SKM-1 treated with dmso at 0.1 percent for 144 hours (cell line): Measurements from ENCODE around the gene PCED1B.

Experiments
- DNase-seq: peaks from one replicate; lab custom pipeline; 2025; ENCODE audit not compliant: unreplicated experiment; lab: John Stamatoyannopoulos, UW

Gene PCED1B

DNA sequence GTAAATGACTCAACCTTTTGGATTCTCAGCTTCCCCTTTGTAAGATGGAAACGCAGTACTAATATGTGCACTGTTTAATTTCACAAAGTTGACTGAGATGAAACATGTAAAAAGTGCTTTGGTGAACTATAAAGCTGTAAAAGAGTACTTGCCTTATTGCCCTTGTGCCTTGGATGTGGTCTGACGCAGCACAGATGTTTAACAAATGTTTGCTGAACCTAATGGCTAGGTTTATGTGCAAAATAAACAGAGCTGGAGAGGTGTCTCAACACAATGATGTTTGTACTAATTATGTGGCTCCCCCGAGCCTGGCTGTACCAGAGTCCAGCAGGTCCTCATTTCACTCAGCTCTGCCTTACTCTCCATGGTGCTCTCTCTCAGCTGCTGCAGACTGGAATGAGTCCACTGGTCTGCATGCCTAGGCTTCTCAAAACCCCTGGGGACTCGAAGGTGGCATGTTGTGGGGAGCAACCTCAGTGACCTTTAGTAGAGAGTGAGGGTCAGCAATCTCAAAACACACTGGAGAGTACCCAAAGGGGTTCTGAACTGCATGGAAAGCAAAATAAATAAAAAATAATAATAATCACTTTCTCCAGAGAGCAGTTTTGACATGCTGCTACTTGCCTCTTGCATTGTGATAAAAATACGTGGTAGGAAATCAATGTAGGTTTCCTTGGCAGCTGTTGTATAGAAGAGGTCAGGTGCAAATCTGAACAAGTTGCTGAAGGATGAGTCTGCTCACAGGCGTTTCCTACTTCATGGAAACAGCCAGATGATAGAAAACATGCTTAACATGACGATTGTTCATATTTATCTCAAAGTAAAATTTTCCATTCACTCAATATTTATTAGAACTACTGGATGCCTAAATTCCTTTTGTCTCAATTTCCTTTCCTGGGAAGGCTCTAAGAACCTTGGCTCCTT, 8.9 kb downstream of the PCED1B start:
- no peak for DNase-seq

DNA sequence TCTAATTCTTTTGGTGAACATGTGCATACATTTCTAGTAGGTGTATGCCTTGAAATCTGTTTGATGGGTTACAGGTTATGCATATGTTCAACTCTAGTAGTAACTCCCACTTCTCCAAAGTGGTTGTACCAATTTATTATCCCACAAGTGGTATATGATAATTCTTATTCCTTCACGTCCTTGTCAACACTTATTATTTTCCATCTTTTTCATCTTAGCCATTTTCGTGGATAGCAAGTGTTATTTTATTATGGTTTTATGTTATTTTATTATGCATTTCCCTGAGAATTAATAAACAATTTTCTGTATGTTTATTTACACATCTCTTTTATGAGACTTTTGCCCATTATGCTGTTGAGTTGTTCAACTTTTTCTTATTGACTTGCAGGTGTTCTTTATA, 11.6 kb downstream of the PCED1B start:
- no peak for DNase-seq

DNA sequence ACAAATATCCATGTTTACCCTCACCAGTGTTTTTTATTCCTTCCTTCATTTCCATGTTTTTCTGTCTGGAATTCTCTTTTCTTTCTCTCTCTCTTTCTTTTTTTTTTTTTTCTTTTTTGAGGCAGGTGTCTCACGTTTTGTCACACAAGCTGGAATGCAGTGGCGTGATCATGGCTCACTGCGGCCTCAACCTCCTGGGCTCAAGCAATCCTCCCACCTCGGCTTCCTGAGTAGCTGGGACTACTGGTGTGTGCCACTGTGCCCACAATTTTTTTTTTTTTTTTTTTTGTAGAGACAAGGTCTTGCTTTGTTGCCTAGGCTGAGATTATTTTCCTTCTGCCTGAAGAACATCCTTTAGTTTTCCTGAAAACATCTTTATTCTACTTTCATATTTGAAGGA, 15.4 kb downstream of the PCED1B start:
- DNase-seq, result no peak

- DNase-seq, result no peak
Observed at GRCh38 chr12:47095446-47096236, 16.2 kb downstream of the PCED1B start.

GRCh38 chr12:47097276-47097896, 18.0 kb downstream of the PCED1B start:
- no peak for DNase-seq

DNA sequence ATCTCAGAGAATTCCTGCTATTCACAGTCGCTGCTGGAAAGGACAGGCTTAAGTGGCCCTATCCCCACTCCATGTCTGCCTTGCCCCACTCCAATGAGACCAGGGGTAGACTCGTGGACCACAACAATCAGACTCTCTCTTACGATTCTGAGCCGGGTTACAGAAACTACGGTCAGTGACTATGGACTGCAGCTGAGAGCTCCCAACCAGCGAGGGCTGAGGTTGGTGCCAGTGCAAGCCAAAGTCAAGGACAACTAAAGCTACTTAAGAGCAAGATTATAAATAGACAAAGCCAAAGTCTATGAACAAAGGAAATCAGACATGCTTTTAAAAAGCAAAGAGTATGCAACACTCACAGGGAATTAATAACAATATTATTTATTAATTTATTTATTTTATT, 18.7 kb downstream of the PCED1B start:
- no peak for DNase-seq

- no peak for DNase-seq
Observed at GRCh38 chr12:47099610-47100009, 20.2 kb downstream of the PCED1B start.

DNA sequence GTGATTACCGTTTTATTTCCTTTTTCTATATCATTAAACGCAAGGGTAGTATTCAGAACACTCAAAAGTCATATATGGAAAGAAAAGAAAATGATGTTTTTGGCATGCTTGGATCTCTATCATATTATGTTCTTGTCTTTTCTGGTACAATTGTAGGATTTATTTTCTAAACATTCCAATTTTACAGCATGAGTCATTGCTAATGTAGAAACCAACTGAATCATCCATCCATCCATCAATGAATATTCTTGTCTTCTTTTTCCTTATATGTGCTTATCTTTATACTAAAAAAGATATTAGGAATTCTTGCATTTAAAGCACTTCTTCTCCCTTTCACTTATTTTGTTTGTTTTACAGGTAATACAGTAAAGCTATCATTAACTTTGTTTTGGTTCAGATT, 20.7 kb downstream of the PCED1B start:
- DNase-seq, result no peak

GRCh38 chr12:47102406-47102805, 23.0 kb downstream of the PCED1B start:
- DNase-seq, result no peak

DNA sequence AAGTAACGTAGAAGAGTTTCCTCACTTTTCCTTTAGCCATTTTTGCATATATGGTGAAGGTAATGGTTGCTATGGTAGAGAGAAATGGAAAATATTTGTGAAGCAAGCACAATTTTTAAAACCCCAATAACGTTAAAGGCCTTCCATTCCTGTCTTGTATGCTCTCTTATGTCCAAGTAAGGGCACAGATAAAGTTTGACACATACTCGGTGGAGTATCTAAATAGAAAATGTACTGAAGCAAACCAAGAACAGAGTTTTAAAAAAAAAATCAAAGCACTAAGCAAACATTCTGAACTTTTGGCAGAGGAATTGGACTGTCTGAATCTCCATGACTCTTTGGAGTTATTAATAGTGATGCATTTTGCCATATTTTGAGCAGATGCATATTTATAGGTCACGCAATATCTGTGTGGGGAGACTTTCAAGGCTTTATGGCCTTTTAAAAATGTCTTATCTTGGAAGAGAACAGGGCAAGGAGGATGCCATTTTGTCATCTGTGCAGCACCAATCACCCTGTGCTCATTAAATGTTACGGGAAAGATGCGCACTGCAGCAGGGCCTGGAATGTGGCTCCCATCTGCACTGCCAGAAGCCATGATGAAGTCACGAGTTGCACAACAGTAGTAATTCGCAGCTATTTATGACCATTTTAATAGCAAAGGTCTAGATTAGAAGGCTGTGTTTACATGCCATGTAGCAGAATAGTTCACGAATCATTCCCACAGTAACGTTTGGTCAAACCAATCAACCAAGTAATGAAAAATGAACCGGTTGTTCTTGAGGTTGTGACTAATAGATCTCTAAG, 23.6 kb downstream of the PCED1B start:
- no peak for DNase-seq

- DNase-seq, result no peak
Observed at GRCh38 chr12:47105914-47106674, 26.7 kb downstream of the PCED1B start.

- no peak for DNase-seq
Observed at GRCh38 chr12:47107446-47107845, 28.0 kb downstream of the PCED1B start.

DNA sequence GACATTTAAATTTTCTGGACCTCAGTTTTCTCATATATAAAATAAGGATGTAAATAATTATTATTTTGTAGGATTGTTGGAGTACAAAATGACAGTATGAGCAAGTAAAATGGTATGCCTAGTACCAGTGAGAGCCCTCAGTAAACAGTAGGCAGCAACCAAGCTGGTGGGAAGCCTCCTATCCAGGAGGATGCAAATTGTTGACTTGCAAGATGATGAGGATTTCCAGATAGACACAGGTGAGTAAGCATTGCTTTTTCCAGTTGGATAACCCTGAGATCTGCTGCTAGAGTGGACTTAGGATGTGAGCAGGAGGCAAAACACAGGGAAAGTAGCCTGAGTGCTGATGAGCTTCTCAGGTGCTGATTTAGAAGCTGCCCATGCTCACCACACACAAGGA, 28.5 kb downstream of the PCED1B start:
- DNase-seq, result no peak

DNA sequence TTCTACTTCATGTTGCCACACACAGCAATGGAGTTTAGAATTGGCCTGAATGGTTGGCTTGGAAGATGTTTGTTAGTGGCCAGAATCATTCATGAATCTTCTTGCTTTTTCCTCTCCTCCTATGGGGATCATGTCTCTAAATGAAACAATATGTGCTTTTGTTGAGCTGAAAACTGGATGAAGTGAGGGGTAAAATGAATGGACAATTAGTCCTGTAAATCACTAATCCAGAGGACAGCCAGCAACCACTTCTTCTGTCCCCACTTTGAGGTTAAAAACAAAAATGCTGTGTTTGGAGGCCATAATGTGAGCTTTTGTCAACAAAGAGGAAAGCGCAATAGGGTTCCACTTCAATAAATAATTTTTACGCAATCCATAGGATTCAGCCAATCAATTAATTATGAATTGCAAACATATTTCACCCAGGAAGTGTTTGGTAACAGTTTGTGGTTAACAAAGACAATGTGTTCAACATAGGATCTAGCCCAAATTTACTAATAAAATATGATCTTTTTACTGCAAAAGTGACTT, 30.7 kb downstream of the PCED1B start:
- no peak for DNase-seq

- no peak for DNase-seq
Observed at GRCh38 chr12:47110718-47111391, 31.4 kb downstream of the PCED1B start.

DNA sequence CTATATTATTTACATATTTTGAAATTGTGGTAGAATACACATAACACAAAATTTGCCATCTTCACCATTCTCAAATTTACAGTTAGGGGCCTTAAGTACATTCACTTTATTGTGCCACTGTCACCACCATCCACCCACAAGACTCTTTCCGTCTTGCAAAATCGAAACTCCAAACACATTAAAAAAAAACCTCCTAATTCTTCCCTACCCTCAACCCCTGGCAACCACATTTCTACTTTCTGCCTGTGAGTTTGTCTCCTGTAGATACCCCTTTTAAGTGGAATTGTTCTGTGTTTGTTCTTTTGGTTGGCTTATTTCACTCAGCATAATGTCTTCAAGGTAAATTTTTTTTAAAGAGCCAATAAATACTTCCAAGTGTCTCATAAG, 32.0 kb downstream of the PCED1B start:
- no peak for DNase-seq

GRCh38 chr12:47111854-47112253, 32.4 kb downstream of the PCED1B start:
- DNase-seq, result no peak

DNA sequence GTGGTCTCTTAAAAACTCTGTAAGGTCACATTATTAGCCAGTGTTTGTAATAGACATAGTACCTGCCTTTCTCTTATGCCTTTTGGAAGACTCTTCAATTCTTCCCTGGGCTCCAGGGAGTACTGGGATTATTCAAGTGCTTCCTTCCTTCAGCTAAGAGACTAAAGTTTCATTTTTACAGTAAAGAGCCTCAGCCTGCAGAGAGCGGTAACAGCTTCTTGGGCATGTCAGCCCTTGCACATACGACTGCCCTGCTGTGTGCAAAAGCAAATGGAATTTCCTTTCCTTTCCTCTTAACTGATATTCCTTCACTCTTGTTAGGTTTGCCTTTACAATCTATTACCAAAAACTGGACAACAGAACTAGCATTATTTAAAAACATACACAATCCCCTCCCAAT, 33.3 kb downstream of the PCED1B start:
- no peak for DNase-seq

DNA sequence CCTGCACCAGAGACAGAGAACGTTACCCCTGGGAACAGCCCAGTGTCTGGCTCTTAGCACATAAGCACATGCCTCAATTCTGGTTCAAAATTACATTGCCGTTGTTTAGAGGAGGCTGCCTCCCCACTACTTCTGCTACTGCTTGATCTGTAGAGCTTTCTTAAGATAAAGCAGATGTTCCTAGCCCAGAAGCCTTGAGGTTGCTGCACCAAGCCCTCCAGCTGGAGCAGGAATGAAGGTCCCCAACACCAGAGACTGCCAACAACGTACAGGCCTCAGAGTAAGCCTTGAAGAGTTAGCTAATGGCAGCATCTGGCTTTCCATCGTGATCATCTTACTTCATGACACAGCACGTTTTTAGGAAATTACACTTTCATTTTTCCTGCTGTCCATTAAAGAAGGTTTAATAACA, 35.1 kb downstream of the PCED1B start:
- DNase-seq, result no peak
